A549 (cell line): Measurements from ENCODE around the gene SMIM10. TPM values are rescaled to one million over a fixed set of nuclear protein-coding genes. Genes with fewer than 3 reads are reported as not detected.
"Not testable (repeated sequence)": the region's sequence is repeated elsewhere in the genome, so short reads cannot be mapped to it uniquely, and the experiment has no call there.

Source experiments
- ATAC-seq, 2 experiments: fragments of 200-7000 bp in 1 of 2; fragments of >200 bp in 1 of 2; cut with Nextera tagmentation in 1 of 2; cut with Tn5 transposase in 1 of 2; 3 replicates each; pipeline versions ENCODE4 v1.8.0 to v1.9.1; 2018 to 2020; ENCODE audit warnings: mild to moderate bottlenecking in 1 of 2, moderate library complexity in 1 of 2
- CTCF ChIA-PET: fragments of 300-600 bp; sonication (Branson Sonifier 250); formaldehyde crosslinking; extraction: SDS; loops from one replicate; lab custom pipeline; 2021; ENCODE audit warnings: antibody characterized with exemption, inconsistent platforms; lab: Yijun Ruan, JAX
- POLR2A ChIA-PET: fragments of 350-600 bp; formaldehyde crosslinking; extraction: SDS; loops from one replicate; lab custom pipeline; 2021; ENCODE audit warnings: antibody characterized with exemption, inconsistent platforms; lab: Yijun Ruan, JAX
- DNase-seq, 2 experiments: peaks; one replicate each; pipeline versions ENCODE4 v3.0.0 to v3.0.0-alpha.2; 2011 to 2016; ENCODE audit warnings: low read depth in 1 of 2, low spot score in 1 of 2
- FAIRE-seq: peaks from 2 replicates; lab custom pipeline; 2011; peaks lifted over from hg19 to GRCh38; lab: Jason Lieb, UNC
- H3K27ac ChIP-seq, 2 experiments: fragments of >200 bp; sonication (Bioruptor Twin); formaldehyde crosslinking; 3 replicates each; pipeline ENCODE4 v1.5.1; 2016 to 2017
- H3K4me1 ChIP-seq: fragments of >200 bp; sonication (Bioruptor Twin); formaldehyde crosslinking; 3 replicates; pipeline ENCODE4 v1.6.1; 2016
- H3K4me2 ChIP-seq: fragments of >200 bp; sonication (Bioruptor Twin); formaldehyde crosslinking; 3 replicates; pipeline ENCODE4 v1.6.1; 2016
- H3K4me3 ChIP-seq: fragments of >200 bp; sonication (Bioruptor Twin); formaldehyde crosslinking; 3 replicates; pipeline ENCODE4 v1.5.1; 2016
- H3K9me3 ChIP-seq: fragments of >200 bp; sonication (Bioruptor Twin); formaldehyde crosslinking; 3 replicates; pipeline ENCODE4 v1.6.1; 2016
- BHLHE40 ChIP-seq: IDR thresholded peaks from 2 replicates; pipeline ENCODE4 v1.6.1; 2012; ENCODE audit warnings: low read depth, low read length, inconsistent platforms
- CHD2 ChIP-seq: fragments of 150-350 bp; IDR thresholded peaks from 2 replicates; pipeline ENCODE4 v1.6.1; 2014; ENCODE audit warnings: low read length; ENCODE audit not compliant: partially characterized antibody
- ESRRA ChIP-seq: fragments of 150-350 bp; IDR thresholded peaks from 2 replicates; pipeline ENCODE4 v1.6.1; 2014; ENCODE audit warnings: mild to moderate bottlenecking, low read length, borderline replicate concordance
- FOSL2 ChIP-seq, 2 experiments: fragments of 450-650 bp in 1 of 2; fragments of >200 bp in 1 of 2; sonication (Bioruptor Twin) in 1 of 2; formaldehyde crosslinking; IDR thresholded peaks; 2 replicates each; pipeline versions ENCODE4 v1.5.0 to v1.6.1; 2016 to 2020; ENCODE audit warnings: mild to moderate bottlenecking in 1 of 2, moderate library complexity in 1 of 2
- GATA3 ChIP-seq: IDR thresholded peaks from 2 replicates; pipeline ENCODE4 v1.6.1; 2012; ENCODE audit warnings: borderline replicate concordance
- HDAC2 ChIP-seq: fragments of 200-600 bp; sonication (generic); IDR thresholded peaks from 2 replicates; pipeline ENCODE4 v1.6.1; 2016
- HOXA7 ChIP-seq: fragments of 250-450 bp; sonication (Bioruptor Pico); IDR thresholded peaks from 2 replicates; pipeline ENCODE4 v1.5.0; 2020; ENCODE audit warnings: mild to moderate bottlenecking, moderate library complexity
- JUN ChIP-seq, 2 experiments: fragments of >200 bp; sonication (Bioruptor Twin); formaldehyde crosslinking; IDR thresholded peaks; 2 replicates in 1 of 2; 3 replicates in 1 of 2; pipeline ENCODE4 v1.6.1; 2016 to 2017
- KDM5A ChIP-seq: fragments of 200-600 bp; sonication (generic); IDR thresholded peaks from 2 replicates; pipeline ENCODE4 v1.6.1; 2016; ENCODE audit warnings: antibody characterized with exemption, mild to moderate bottlenecking
- MAFK ChIP-seq: fragments of 450-650 bp; IDR thresholded peaks from 2 replicates; pipeline ENCODE4 v1.6.1; 2014; ENCODE audit not compliant: partially characterized antibody
- NPAS2 ChIP-seq: fragments of 250-450 bp; sonication (Bioruptor Pico); IDR thresholded peaks from 2 replicates; pipeline ENCODE4 v1.8.0; 2022; ENCODE audit warnings: mild to moderate bottlenecking, moderate library complexity, borderline replicate concordance
- NR3C1 ChIP-seq: fragments of >200 bp; sonication (Bioruptor Twin); formaldehyde crosslinking; IDR thresholded peaks from 3 replicates; pipeline ENCODE4 v1.6.1; 2017
- POLR2A ChIP-seq: IDR thresholded peaks from 2 replicates; pipeline ENCODE4 v1.6.1; 2012; ENCODE audit warnings: mild to moderate bottlenecking, low read length
- RAD21 ChIP-seq, 2 experiments: fragments of >200 bp in 1 of 2; sonication (Bioruptor Twin) in 1 of 2; formaldehyde crosslinking in 1 of 2; IDR thresholded peaks in 1 of 2; conservative IDR thresholded peaks in 1 of 2; 2 replicates in 1 of 2; 3 replicates in 1 of 2; pipeline ENCODE4 v1.6.1; 2012 to 2018; ENCODE audit warnings: inconsistent platforms in 1 of 2
- RCOR1 ChIP-seq: fragments of 150-350 bp; IDR thresholded peaks from 2 replicates; pipeline ENCODE4 v1.6.1; 2014; ENCODE audit warnings: antibody characterized with exemption, low read length, low read depth
- RFX5 ChIP-seq: fragments of 450-650 bp; IDR thresholded peaks from 2 replicates; pipeline ENCODE4 v1.7.1; 2014; ENCODE audit warnings: antibody characterized with exemption, mild to moderate bottlenecking, moderate library complexity
- SMC3 ChIP-seq: fragments of >200 bp; sonication (Bioruptor Twin); formaldehyde crosslinking; IDR thresholded peaks from 3 replicates; pipeline ENCODE4 v1.6.1; 2018; ENCODE audit warnings: inconsistent platforms
- SREBF2 ChIP-seq: fragments of 450-650 bp; IDR thresholded peaks from 2 replicates; pipeline ENCODE4 v1.6.1; 2014; ENCODE audit warnings: mild to moderate bottlenecking, moderate library complexity
- TFCP2L1 ChIP-seq: fragments of 250-450 bp; sonication (Bioruptor Pico); IDR thresholded peaks from 2 replicates; pipeline ENCODE4 v1.5.0; 2021; ENCODE audit warnings: mild to moderate bottlenecking
- ZC3H11A ChIP-seq: fragments of 450-650 bp; IDR thresholded peaks from 2 replicates; pipeline ENCODE4 v1.6.1; 2014; ENCODE audit warnings: antibody characterized with exemption, mild to moderate bottlenecking
- WGBS: methylation state at CpG from one replicate; pipeline ENCODE4 v1.1.6; 2017; ENCODE audit errors: missing lambda C conversion rate; 5-methylcytosine and 5-hydroxymethylcytosine counted together
- polyA plus RNA-seq, 4 experiments: library from polyadenylated mRNA; depleted of rRNA in 3 of 4; stranded (reverse); fragments of >200 nt; fragmentation: RNase III in 1 of 4; extraction: RNeasy Plus Mini Kit Qiagen cat#74134 plus additional on column Dnase treatment in 1 of 4; gene quantifications; 2 replicates in 3 of 4; 3 replicates in 1 of 4; pipeline ENCODE4 v1.2.3, GENCODE V29; 2011 to 2017
- TF ChIP-seq, protein P1 (sequence below): fragments of 200-600 bp; sonication (generic); IDR thresholded peaks from 2 replicates; pipeline ENCODE4 v1.6.1; 2016; ENCODE audit warnings: antibody characterized with exemption, mild to moderate bottlenecking, moderate library complexity
- TF ChIP-seq, protein P2 (sequence below): fragments of 150-350 bp; IDR thresholded peaks from 2 replicates; pipeline ENCODE4 v1.6.1; 2014; ENCODE audit warnings: low read depth, mild to moderate bottlenecking, low read length

SMIM10 gene
- polyA plus RNA-seq, 2 of the 4 experiments (the other 2 are of a cell fraction), result 0.14 TPM; not detected in 1

DNA sequence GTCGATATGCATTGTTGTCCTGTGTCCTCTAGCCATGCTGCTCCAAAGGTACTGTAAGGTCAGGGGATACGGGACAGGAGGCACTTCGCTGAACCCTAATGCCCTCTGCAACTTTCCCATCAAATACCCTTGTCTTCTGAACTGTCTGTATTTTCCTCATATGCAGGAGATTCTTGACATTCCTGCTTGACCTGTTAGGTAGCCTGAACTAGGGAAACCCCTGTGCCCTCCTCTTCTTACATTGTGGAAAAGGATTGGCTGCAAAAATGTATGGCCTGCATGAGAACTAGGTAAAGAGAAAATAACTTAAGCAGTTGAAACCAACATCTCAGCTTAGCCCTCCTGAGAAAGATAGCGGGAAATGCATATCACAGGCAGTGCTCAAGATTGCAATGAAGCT lies 20.1 kb downstream of the SMIM10 start:
- ATAC-seq, result no peak
- ChIA-PET CTCF (no interaction called here), POLR2A (no interaction called here)
- WGBS, result 78% methylated on average over 4 of the region's 4 CpGs
- H3K9me3 ChIP-seq, result no peaks in the 10 kb centered on the region
- no peak for FAIRE-seq
- H3K4me2 ChIP-seq, result no peak overlapping the region
- H3K4me3 ChIP-seq, result no peak overlapping the region
- TF ChIP-seq ZC3H11A, result no peak
- TF ChIP-seq, protein P1, sequence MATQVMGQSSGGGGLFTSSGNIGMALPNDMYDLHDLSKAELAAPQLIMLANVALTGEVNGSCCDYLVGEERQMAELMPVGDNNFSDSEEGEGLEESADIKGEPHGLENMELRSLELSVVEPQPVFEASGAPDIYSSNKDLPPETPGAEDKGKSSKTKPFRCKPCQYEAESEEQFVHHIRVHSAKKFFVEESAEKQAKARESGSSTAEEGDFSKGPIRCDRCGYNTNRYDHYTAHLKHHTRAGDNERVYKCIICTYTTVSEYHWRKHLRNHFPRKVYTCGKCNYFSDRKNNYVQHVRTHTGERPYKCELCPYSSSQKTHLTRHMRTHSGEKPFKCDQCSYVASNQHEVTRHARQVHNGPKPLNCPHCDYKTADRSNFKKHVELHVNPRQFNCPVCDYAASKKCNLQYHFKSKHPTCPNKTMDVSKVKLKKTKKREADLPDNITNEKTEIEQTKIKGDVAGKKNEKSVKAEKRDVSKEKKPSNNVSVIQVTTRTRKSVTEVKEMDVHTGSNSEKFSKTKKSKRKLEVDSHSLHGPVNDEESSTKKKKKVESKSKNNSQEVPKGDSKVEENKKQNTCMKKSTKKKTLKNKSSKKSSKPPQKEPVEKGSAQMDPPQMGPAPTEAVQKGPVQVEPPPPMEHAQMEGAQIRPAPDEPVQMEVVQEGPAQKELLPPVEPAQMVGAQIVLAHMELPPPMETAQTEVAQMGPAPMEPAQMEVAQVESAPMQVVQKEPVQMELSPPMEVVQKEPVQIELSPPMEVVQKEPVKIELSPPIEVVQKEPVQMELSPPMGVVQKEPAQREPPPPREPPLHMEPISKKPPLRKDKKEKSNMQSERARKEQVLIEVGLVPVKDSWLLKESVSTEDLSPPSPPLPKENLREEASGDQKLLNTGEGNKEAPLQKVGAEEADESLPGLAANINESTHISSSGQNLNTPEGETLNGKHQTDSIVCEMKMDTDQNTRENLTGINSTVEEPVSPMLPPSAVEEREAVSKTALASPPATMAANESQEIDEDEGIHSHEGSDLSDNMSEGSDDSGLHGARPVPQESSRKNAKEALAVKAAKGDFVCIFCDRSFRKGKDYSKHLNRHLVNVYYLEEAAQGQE, result no peak
- no peak for TF ChIP-seq CHD2
- TF ChIP-seq MAFK, result no peak
- TF ChIP-seq ESRRA, result no peak
- TF ChIP-seq RCOR1, result no peak
- no peak for TF ChIP-seq HDAC2
- no peak for TF ChIP-seq GATA3
- TF ChIP-seq RAD21 (conservative IDR thresholded peaks at IDR 0.05 in 1 of 2, IDR thresholded peaks at IDR 0.05 in 1 of 2), result no peak
- no peak for TF ChIP-seq NPAS2
- TF ChIP-seq POLR2A, result no peak
- TF ChIP-seq SMC3, result no peak
- TF ChIP-seq HOXA7 (CRISPR knock-in tag), result no peak
- no peak for TF ChIP-seq RFX5
- no peak for TF ChIP-seq TFCP2L1 (CRISPR knock-in tag)
- TF ChIP-seq, protein P2, sequence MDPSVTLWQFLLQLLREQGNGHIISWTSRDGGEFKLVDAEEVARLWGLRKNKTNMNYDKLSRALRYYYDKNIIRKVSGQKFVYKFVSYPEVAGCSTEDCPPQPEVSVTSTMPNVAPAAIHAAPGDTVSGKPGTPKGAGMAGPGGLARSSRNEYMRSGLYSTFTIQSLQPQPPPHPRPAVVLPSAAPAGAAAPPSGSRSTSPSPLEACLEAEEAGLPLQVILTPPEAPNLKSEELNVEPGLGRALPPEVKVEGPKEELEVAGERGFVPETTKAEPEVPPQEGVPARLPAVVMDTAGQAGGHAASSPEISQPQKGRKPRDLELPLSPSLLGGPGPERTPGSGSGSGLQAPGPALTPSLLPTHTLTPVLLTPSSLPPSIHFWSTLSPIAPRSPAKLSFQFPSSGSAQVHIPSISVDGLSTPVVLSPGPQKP, result no peak
- H3K4me1 ChIP-seq, result no peaks in the 10 kb centered on the region
- no peak overlapping the region for H3K27ac ChIP-seq
- no peak for DNase-seq

DNA sequence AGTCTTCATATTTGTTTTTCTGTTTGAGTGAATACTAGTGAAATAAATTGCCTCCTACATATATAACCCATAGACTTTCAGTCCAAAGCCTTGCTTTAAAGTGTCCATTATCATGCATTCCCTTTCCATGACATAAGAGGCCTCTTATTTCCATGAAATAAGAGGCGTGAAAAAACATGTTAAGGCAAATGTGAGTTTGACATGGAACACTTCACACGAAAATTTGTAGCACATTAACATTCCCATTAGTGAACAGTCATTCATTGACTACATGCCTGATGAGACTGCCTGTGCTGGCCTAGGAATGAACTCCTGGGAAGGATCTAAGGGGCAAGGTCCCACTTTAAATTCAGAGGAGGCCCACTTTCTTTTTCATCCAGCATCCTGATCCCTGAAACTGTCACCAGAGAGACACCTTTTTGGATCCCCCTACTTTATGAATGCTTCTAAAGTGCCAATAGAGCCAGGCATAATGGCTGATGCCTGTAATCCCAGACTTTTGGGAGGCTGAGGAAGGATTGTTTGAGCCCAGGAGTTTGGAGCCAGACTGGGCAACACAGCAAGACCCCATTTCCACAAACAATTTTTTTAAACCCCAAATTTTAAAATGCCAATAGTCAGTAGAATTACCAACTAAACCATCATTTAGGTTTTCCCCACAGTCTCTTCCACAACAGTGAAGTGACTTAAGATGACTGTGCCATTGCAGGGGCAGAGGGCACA lies 24.9 kb downstream of the SMIM10 start:
- ATAC-seq, result no peak
- FAIRE-seq, result peak; percentile 23
- CTCF ChIA-PET, result no interaction called here

DNA sequence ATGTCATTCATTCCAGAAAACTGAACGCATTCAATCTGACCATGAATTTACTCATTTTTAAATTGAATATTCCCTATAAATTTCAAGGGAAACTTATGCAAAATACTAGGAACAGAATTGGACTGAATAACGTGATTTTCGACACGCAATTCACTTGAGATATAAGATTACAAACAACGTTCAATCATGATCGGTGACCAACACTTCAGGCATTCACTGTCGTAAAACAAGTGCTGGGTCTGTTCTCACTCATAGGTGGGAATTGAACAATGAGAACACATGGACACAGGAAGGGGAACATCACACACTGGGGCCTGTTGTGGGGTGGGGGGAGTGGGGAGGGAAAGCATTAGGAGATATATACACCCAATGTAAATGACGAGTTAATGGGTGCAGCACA lies 29.1 kb downstream of the SMIM10 start:
- H3K9me3 ChIP-seq, FAIRE-seq, H3K4me3 ChIP-seq, H3K4me2 ChIP-seq, ATAC-seq, CTCF ChIA-PET, DNase-seq, POLR2A ChIA-PET, H3K27ac ChIP-seq: not testable (repeated sequence)
- 88% methylated on average over 8 of the region's 8 CpGs for WGBS
- peaks cover 10% of the 10 kb centered on the region; the same call in 1 of the 3 replicates for H3K4me1 ChIP-seq

More for the DNA sequence above, 24.9 kb downstream of the SMIM10 start:
- TF ChIP-seq BHLHE40, result no peak
- no peak for TF ChIP-seq JUN (IDR thresholded peaks at IDR 0.05)
- TF ChIP-seq NR3C1, result no peak
- no peak for TF ChIP-seq HOXA7 (CRISPR knock-in tag)
- TF ChIP-seq KDM5A, result no peak
- no peak for TF ChIP-seq FOSL2 (IDR thresholded peaks at IDR 0.05)
- TF ChIP-seq FOSL2 (CRISPR knock-in tag; IDR thresholded peaks at IDR 0.05), result no peak
- no peak for TF ChIP-seq HDAC2
- TF ChIP-seq SREBF2, result no peak
- POLR2A ChIA-PET, result no interaction called here
- Histone ChIP-seq H3K27ac (no peak overlapping the region), H3K9me3 (no peaks in the 10 kb centered on the region), H3K4me2 (no peak overlapping the region), H3K4me1 (no peaks in the 10 kb centered on the region), H3K4me3 (no peak overlapping the region)
- DNase-seq, result no peak
- 61% methylated on average over 2 of the region's 2 CpGs for WGBS

DNA sequence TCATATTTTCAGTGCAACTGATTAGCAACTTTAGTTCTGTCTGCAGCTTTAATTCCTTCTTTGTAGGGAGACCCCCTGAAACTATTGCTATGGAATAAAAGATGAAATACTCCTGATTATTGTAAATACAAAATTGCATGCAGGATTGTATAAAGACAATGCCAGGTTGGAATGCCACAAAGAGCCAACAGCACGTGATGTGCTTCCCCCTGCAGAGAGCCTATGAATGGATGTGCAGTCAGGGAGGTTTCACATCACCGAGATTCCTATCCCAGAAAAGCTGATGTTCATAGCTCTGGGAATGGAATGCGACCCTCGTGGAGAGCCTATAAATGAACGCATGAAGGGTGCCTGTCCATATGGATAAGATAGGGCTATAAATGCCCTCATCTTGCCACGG lies 33.0 kb downstream of the SMIM10 start:
- CTCF ChIA-PET, H3K4me3 ChIP-seq, ATAC-seq, H3K9me3 ChIP-seq, DNase-seq, H3K27ac ChIP-seq, H3K4me2 ChIP-seq, POLR2A ChIA-PET, FAIRE-seq: not testable (repeated sequence)
- H3K4me1 ChIP-seq, result peaks cover 10% of the 10 kb centered on the region; the same call in 1 of the 3 replicates
- 76% methylated on average over 6 of the region's 6 CpGs for WGBS
